ENCODE measurements around the gene PPARD. TPM values are rescaled to one million over a fixed set of nuclear protein-coding genes. Genes with fewer than 3 reads are reported as not detected.

PPARD gene
- total RNA-seq, 1 donor from 2014 or later: 33.8 TPM

DNA sequence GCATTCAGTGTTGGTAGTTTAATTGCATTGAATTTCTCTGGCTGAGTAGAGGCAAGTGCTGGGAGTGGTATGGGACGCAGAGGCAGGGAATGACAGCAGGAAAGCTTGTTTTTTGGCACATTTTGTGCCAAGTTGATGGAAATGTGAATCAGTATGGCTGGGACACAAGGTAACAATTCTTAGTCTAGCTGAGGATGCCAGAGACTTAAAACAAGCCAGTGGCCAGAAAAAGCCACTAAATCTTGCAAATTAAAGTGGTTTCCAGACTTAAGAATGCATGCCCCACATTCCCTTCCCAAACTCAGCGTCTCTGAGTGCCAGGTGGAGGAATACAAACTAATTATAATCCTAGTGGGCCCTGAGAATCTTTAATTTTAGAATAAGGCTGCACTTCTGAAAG is 35.9 kb downstream of the PPARD start:
- H3K27ac Mint-ChIP-seq (ENCODE audit: unreplicated experiment): no peak overlapping the region
- peaks cover 23% of the 10 kb centered on the region for H3K4me1 Mint-ChIP-seq (ENCODE audit: unreplicated experiment)
- H3K9me3 Mint-ChIP-seq (ENCODE audit: unreplicated experiment): no peaks in the 10 kb centered on the region
- H3K36me3 Mint-ChIP-seq (ENCODE audit: unreplicated experiment): peaks cover 9% of the 10 kb centered on the region
- no peaks in the 10 kb centered on the region for H3K27me3 Mint-ChIP-seq (ENCODE audit: unreplicated experiment)
- no peak for DNase-seq (ENCODE audit: extremely low spot score, unreplicated experiment)
- TF ChIP-seq, protein P1, sequence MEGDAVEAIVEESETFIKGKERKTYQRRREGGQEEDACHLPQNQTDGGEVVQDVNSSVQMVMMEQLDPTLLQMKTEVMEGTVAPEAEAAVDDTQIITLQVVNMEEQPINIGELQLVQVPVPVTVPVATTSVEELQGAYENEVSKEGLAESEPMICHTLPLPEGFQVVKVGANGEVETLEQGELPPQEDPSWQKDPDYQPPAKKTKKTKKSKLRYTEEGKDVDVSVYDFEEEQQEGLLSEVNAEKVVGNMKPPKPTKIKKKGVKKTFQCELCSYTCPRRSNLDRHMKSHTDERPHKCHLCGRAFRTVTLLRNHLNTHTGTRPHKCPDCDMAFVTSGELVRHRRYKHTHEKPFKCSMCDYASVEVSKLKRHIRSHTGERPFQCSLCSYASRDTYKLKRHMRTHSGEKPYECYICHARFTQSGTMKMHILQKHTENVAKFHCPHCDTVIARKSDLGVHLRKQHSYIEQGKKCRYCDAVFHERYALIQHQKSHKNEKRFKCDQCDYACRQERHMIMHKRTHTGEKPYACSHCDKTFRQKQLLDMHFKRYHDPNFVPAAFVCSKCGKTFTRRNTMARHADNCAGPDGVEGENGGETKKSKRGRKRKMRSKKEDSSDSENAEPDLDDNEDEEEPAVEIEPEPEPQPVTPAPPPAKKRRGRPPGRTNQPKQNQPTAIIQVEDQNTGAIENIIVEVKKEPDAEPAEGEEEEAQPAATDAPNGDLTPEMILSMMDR (IDR thresholded peaks at IDR 0.05): no peak
- no peak overlapping the region for H3K4me3 Mint-ChIP-seq (ENCODE audit: unreplicated experiment)

DNA sequence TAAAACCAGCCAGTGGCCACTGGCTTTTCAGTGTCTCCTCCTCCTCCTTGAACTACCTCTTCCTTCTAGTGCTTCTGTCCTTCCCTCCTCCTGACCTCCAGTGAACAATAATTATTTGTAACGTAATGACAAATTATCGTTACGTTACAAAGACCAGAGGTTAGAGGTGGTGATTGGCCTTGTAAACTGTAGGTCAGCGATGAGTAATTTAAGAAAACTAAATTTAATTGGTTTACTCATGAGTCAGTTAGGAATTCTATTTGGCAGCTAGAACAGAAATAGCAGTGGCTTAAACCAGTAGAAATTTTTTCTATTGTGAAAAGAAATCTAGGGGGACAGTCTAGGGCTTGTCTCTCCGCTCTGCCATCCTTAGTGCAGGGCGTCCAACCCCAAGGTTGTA is 38.8 kb downstream of the PPARD start:
- peaks cover 6% of the 10 kb centered on the region for H3K36me3 Mint-ChIP-seq (ENCODE audit: unreplicated experiment)
- H3K4me3 Mint-ChIP-seq (ENCODE audit: unreplicated experiment): no peak overlapping the region
- peaks cover 27% of the 10 kb centered on the region for H3K4me1 Mint-ChIP-seq (ENCODE audit: unreplicated experiment)
- DNase-seq (ENCODE audit: extremely low spot score, unreplicated experiment): no peak
- no peak overlapping the region for H3K27ac Mint-ChIP-seq (ENCODE audit: unreplicated experiment)
- TF ChIP-seq, protein P1 (IDR thresholded peaks at IDR 0.05): no peak
- H3K27me3 Mint-ChIP-seq (ENCODE audit: unreplicated experiment): no peaks in the 10 kb centered on the region
- no peaks in the 10 kb centered on the region for H3K9me3 Mint-ChIP-seq (ENCODE audit: unreplicated experiment)

DNA sequence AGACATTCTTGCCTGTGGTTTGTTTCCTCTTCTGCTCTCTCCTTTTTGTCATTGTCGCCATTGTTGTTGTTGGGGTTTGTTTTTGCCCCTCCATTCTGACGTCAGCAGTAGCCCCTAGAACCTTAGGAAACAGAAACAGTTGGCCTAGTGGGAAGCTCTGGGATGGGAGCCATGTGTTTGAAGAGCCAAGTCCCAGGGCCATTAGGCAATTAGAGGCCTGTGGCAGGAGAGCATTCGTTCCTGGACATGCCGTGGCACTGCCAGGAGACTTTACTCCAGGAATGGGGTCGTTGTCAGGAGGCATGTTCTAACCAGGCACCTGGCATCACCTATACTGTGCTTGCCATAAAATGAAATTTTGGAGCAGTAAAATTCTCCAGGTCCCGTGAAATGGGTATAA is 39.7 kb downstream of the PPARD start:
- no peak for DNase-seq (ENCODE audit: extremely low spot score, unreplicated experiment)
- TF ChIP-seq, protein P1 (IDR thresholded peaks at IDR 0.05): no peak

DNA sequence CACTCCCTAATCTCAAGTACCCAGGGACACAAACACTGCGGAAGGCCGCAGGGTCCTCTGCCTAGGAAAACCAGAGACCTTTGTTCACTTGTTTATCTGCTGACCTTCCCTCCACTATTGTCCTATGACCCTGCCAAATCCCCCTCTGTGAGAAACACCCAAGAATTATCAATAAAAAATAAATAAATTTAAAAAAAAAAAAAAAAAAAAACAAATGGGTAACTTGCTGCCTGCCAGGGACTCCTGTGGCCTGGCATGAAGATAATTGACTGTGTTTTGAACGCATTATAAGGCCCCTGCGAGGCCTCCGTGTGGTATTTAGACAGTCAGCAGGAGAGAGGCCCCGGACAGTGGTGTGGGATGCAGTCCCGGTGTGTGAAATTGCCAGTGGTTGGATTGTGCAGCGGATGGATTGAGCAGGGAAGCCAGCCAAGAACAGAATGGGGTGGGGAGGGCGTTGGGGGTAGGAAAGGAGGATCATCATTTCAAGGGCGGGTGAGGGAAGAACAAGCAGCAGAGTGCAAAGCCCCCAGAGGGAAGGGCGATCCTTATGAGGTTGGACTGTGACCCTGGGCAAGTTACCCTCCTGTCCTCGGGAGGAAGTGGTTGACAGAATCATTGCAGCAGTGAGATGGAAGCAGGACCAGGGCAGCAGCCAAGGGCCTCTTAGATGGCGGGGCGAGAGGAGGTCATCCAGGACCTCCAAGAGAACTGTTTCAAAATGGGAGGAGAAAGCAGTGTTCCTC is 43.3 kb downstream of the PPARD start:
- no peak for DNase-seq (ENCODE audit: extremely low spot score, unreplicated experiment)
- TF ChIP-seq, protein P1 (IDR thresholded peaks at IDR 0.05): no peak
- Mint-ChIP-seq H3K4me1 (ENCODE audit: unreplicated experiment) (peaks cover 19% of the 10 kb centered on the region), H3K27me3 (ENCODE audit: unreplicated experiment) (no peaks in the 10 kb centered on the region), H3K9me3 (ENCODE audit: unreplicated experiment) (no peaks in the 10 kb centered on the region), H3K4me3 (ENCODE audit: unreplicated experiment) (no peak overlapping the region), H3K36me3 (ENCODE audit: unreplicated experiment) (peaks cover 6% of the 10 kb centered on the region), H3K27ac (ENCODE audit: unreplicated experiment) (peak overlapping the region; percentile 65)

More for the DNA sequence above, 39.7 kb downstream of the PPARD start:
- peaks cover 21% of the 10 kb centered on the region for H3K4me1 Mint-ChIP-seq (ENCODE audit: unreplicated experiment)
- peaks cover 6% of the 10 kb centered on the region for H3K36me3 Mint-ChIP-seq (ENCODE audit: unreplicated experiment)
- H3K9me3 Mint-ChIP-seq (ENCODE audit: unreplicated experiment): no peaks in the 10 kb centered on the region
- no peaks in the 10 kb centered on the region for H3K27me3 Mint-ChIP-seq (ENCODE audit: unreplicated experiment)
- H3K4me3 Mint-ChIP-seq (ENCODE audit: unreplicated experiment): no peak overlapping the region
- no peak overlapping the region for H3K27ac Mint-ChIP-seq (ENCODE audit: unreplicated experiment)

DNA sequence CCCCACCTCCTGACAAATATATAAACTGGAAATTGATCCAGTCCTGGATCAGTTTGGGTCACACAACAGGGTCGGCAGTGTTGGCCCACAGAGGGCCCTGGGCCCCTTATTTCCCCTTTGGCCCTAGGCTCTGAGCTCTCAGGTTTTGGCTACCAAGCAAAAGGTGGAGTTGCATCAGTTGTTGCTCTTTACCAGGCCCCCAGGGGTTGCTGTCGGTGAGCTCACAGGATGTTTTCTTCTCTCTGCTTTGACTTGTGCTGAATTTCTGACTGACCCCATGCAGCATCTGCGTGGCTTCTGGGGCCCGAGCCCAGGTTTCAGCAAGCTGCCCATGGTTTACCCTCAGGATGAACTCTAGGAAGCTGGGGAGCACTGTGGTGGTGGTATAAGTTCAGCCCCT is 44.6 kb downstream of the PPARD start:
- H3K4me3 Mint-ChIP-seq (ENCODE audit: unreplicated experiment): no peak overlapping the region
- no peak for DNase-seq (ENCODE audit: extremely low spot score, unreplicated experiment)
- H3K4me1 Mint-ChIP-seq (ENCODE audit: unreplicated experiment): peaks cover 15% of the 10 kb centered on the region
- TF ChIP-seq, protein P1 (IDR thresholded peaks at IDR 0.05): no peak
- peaks cover 6% of the 10 kb centered on the region for H3K36me3 Mint-ChIP-seq (ENCODE audit: unreplicated experiment)
- no peaks in the 10 kb centered on the region for H3K9me3 Mint-ChIP-seq (ENCODE audit: unreplicated experiment)
- H3K27me3 Mint-ChIP-seq (ENCODE audit: unreplicated experiment): no peaks in the 10 kb centered on the region
- no peak overlapping the region for H3K27ac Mint-ChIP-seq (ENCODE audit: unreplicated experiment)
